ENCODE data around the gene WDR64. TPM values are rescaled to one million over a fixed set of nuclear protein-coding genes. Genes with fewer than 3 reads are reported as not detected.
"Not testable (repeated sequence)": the region's sequence is repeated elsewhere in the genome, so short reads cannot be mapped to it uniquely, and the experiment has no call there.

WDR64 gene
- total and polyA plus RNA-seq, 5 donors: 0.29 to 0.54 TPM; not detected in 3

- Histone ChIP-seq H3K4me1 (ENCODE audit: control insufficient read depth, insufficient read depth, low read length) (no peaks in the 10 kb centered on the region), H3K27ac (ENCODE audit: low read length) (no peak overlapping the region), H3K9me3 (ENCODE audit: control insufficient read depth, low read length) (no peaks in the 10 kb centered on the region), H3K4me3 (ENCODE audit: low read length) (no peak overlapping the region), H3K27me3 (ENCODE audit: control insufficient read depth, insufficient read depth) (no peaks in the 10 kb centered on the region)
- DNase-seq: no peak
- intact Hi-C loops (cut with DNase I): loop anchor here in 1 of 4 donors (10.0 kb wide), 1 partner anchor 211 kb away; no protein-coding TSS in a partner anchor
- no peak for ATAC-seq
These were observed 173.5 kb downstream of the WDR64 start for GRCh38 chr1:241825581-241825980.

DNA sequence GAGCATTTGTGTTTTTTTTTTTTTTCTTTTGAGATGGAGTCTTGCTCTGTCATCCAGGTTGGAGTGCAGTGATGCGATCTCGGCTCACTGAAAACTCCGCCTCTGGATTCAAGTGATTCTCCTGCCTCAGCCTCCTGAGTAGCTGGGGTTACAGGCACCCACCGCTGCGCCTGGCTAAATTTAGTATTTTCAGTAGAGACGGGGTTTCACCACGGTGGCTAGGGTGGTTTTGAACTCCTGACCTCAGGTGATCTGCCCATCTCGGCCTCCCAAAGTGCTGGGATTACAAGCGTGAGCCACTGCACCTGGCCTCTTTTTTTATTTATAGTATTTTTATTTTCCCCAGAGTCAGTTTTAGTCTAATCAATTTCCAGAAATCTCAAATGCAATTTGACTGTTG is 174.5 kb downstream of the WDR64 start:
- not testable (repeated sequence) for H3K27ac ChIP-seq (ENCODE audit: low read length); ATAC-seq; H3K27me3 ChIP-seq (ENCODE audit: control insufficient read depth, insufficient read depth); H3K4me3 ChIP-seq (ENCODE audit: low read length); H3K9me3 ChIP-seq (ENCODE audit: control insufficient read depth, low read length); DNase-seq; H3K4me1 ChIP-seq (ENCODE audit: control insufficient read depth, insufficient read depth, low read length)
- intact Hi-C loops (cut with DNase I): loop anchor here in 1 of 4 donors (10.0 kb wide), 1 partner anchor 212 kb away; no protein-coding TSS in a partner anchor
- WGBS: 93% methylated on average over 9 of the region's 9 CpGs

- peak in 1 of 2 donors; percentile 59 for ATAC-seq
- Histone ChIP-seq H3K27ac (ENCODE audit: low read length) (no peak overlapping the region), H3K4me3 (ENCODE audit: low read length) (no peak overlapping the region), H3K9me3 (ENCODE audit: control insufficient read depth, low read length) (no peaks in the 10 kb centered on the region), H3K4me1 (ENCODE audit: control insufficient read depth, insufficient read depth, low read length) (no peaks in the 10 kb centered on the region), H3K27me3 (ENCODE audit: control insufficient read depth, insufficient read depth) (no peaks in the 10 kb centered on the region)
- WGBS: 58% methylated on average over 2 of the region's 2 CpGs
- intact Hi-C loops (cut with DNase I): loop anchor here in 1 of 4 donors (10.0 kb wide), 1 partner anchor 212 kb away; no protein-coding TSS in a partner anchor
- no peak for DNase-seq
These were observed 175.2 kb downstream of the WDR64 start for GRCh38 chr1:241827264-241827663.

DNA sequence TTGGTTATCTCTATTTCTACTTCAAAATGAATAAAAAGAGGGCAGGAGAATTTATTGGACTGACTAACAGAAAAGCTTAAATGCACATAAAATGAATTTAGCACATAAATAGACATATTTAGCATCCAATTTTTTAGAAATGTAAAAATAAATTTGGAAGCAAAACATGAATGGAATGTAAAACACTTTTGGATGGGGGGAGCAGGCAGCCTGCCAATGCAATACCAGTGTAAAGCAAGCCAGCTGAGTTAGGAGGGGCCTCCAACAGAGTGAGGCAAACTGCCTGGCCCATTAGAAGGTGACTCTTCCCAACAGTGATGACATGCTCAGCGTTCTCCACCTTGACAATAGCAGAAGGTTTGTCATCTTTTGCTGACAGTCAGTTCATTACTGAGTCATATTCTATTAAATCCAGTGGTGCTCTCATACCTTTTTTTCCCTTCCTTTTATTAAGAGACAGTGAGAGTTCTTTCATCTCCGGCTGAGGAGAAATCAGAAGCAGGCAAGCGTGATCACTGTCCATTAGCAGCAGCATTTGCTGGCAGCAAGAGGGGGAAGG is 176.5 kb downstream of the WDR64 start:
- DNase-seq: peak in 1 of 3 donors; percentile 34
- intact Hi-C loops (cut with DNase I): loop anchor here in 1 of 4 donors (10.0 kb wide), 1 partner anchor 214 kb away; no protein-coding TSS in a partner anchor
- H3K27ac ChIP-seq (ENCODE audit: low read length): no peak overlapping the region
- no peaks in the 10 kb centered on the region for H3K4me1 ChIP-seq (ENCODE audit: control insufficient read depth, insufficient read depth, low read length)
- ATAC-seq: no peak
- WGBS: 30% methylated on average over 3 of the region's 3 CpGs
- H3K27me3 ChIP-seq (ENCODE audit: control insufficient read depth, insufficient read depth): no peaks in the 10 kb centered on the region
- H3K9me3 ChIP-seq (ENCODE audit: control insufficient read depth, low read length): no peaks in the 10 kb centered on the region
- H3K4me3 ChIP-seq (ENCODE audit: low read length): no peak overlapping the region

GRCh38 chr1:241829468-241829867 is 177.4 kb downstream of the WDR64 start:
- ATAC-seq: no peak
- H3K4me3 ChIP-seq (ENCODE audit: low read length): no peak overlapping the region
- no peak for DNase-seq
- no peaks in the 10 kb centered on the region for H3K9me3 ChIP-seq (ENCODE audit: control insufficient read depth, low read length)
- intact Hi-C loops (cut with DNase I): loop anchor here in 1 of 4 donors (10.0 kb wide), 1 partner anchor 215 kb away; no protein-coding TSS in a partner anchor
- no peak overlapping the region for H3K27ac ChIP-seq (ENCODE audit: low read length)
- no peaks in the 10 kb centered on the region for H3K27me3 ChIP-seq (ENCODE audit: control insufficient read depth, insufficient read depth)
- no peaks in the 10 kb centered on the region for H3K4me1 ChIP-seq (ENCODE audit: control insufficient read depth, insufficient read depth, low read length)

DNA sequence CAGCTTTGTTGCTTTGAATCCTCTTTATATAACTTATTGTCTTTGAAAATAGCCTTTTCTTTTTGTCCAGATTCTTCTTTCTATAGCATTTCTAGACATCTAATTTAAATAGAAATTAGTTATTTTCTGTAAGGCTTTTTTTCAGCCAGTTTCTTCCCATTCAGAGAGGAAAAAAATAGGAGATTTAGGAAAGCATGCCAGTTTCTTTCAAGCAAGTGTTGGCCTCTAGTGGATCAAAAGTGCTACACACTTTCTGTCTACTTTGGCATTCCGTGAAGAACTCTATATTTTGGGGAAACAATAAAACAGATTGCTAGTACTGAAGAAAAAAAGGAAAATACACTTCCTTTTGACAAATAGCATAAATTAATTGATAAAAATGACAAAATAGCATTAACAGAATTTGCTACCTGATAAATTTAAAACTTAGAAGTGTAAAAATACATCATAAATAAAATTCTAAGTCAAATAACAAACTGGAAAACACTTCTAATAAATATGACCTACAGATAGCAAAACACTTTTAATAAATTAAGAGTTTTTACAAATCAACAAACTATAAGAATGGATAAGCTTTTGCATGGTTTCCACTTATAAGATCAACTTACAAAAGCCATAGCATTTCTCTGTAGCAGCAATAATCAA is 182.8 kb downstream of the WDR64 start:
- intact Hi-C loops (cut with DNase I): loop anchor here in 2 of 4 donors (10.0 kb wide), 2 partner anchors 220 to 310 kb away; no protein-coding TSS in a partner anchor
- no peak for DNase-seq
- 8% methylated on average over 1 of the region's 1 CpG for WGBS
- no peaks in the 10 kb centered on the region for H3K4me1 ChIP-seq (ENCODE audit: control insufficient read depth, insufficient read depth, low read length)
- peak in 1 of 2 donors; percentile 50 for ATAC-seq
- H3K9me3 ChIP-seq (ENCODE audit: control insufficient read depth, low read length): no peaks in the 10 kb centered on the region
- H3K4me3 ChIP-seq (ENCODE audit: low read length): no peak overlapping the region
- H3K27ac ChIP-seq (ENCODE audit: low read length): no peak overlapping the region
- no peaks in the 10 kb centered on the region for H3K27me3 ChIP-seq (ENCODE audit: control insufficient read depth, insufficient read depth)

DNA sequence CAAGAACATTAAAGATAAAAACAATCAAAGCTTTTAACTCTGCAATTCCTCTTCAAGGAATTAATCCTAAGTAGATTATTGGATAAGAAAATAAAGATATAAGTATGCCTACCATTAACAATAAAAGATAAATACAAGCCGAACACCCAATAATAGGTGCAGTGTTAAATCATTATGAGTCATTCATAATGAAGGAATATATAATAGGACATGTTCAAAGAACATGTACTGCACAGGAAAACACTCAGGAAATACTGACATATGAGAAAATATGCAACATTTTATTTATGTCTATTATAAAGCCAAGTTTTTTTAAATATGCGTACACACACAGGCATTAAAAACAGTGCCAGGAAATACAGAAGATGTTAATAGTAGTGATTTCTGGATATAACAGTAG is 184.9 kb downstream of the WDR64 start:
- no peak for DNase-seq
- intact Hi-C loops (cut with DNase I): loop anchor here in 2 of 4 donors (10.0 kb wide), 2 partner anchors 222 to 312 kb away; no protein-coding TSS in a partner anchor

GRCh38 chr1:241837416-241837815 is 185.3 kb downstream of the WDR64 start:
- ATAC-seq: no peak
- Histone ChIP-seq H3K9me3 (ENCODE audit: control insufficient read depth, low read length) (no peaks in the 10 kb centered on the region), H3K4me1 (ENCODE audit: control insufficient read depth, insufficient read depth, low read length) (no peaks in the 10 kb centered on the region), H3K4me3 (ENCODE audit: low read length) (no peak overlapping the region), H3K27me3 (ENCODE audit: control insufficient read depth, insufficient read depth) (no peaks in the 10 kb centered on the region), H3K27ac (ENCODE audit: low read length) (no peak overlapping the region)
- intact Hi-C loops (cut with DNase I): loop anchor here in 2 of 4 donors (10.0 kb wide), 2 partner anchors 223 to 313 kb away; no protein-coding TSS in a partner anchor
- WGBS: 81% methylated on average over 5 of the region's 5 CpGs
- DNase-seq: no peak

More for the DNA sequence above, 184.9 kb downstream of the WDR64 start:
- no peak overlapping the region for H3K27ac ChIP-seq (ENCODE audit: low read length)
- 77% methylated on average over 2 of the region's 2 CpGs for WGBS
- H3K4me3 ChIP-seq (ENCODE audit: low read length): no peak overlapping the region
- H3K27me3 ChIP-seq (ENCODE audit: control insufficient read depth, insufficient read depth): no peaks in the 10 kb centered on the region
- H3K9me3 ChIP-seq (ENCODE audit: control insufficient read depth, low read length): no peaks in the 10 kb centered on the region
- no peak for ATAC-seq
- H3K4me1 ChIP-seq (ENCODE audit: control insufficient read depth, insufficient read depth, low read length): no peaks in the 10 kb centered on the region

- no peak for ATAC-seq
These were observed 185.8 kb downstream of the WDR64 start for GRCh38 chr1:241837901-241838300.

DNA sequence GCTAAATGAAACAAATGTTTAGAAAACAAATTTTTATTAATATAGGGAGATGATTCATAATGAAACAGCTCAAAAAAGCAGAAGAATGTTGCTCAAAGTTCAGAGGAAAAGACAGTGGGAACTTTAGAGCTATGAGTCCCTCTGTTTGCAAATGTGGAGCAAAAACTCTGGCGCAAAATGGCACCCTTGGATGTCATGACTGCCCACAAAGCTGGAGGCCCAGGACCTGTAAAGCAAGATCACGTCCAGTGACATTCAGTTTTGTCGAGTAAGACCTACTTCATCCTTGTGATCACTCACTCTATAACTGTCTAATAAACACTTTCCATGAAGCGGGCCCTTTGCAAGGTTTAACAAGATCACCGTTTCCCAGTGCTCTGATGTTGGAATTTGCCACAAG is 186.8 kb downstream of the WDR64 start:
- H3K4me3 ChIP-seq (ENCODE audit: low read length): no peak overlapping the region
- no peaks in the 10 kb centered on the region for H3K9me3 ChIP-seq (ENCODE audit: control insufficient read depth, low read length)
- H3K4me1 ChIP-seq (ENCODE audit: control insufficient read depth, insufficient read depth, low read length): no peaks in the 10 kb centered on the region
- intact Hi-C loops (cut with DNase I): loop anchor here in 2 of 4 donors (10.0 kb wide), 2 partner anchors 224 to 314 kb away; no protein-coding TSS in a partner anchor
- H3K27me3 ChIP-seq (ENCODE audit: control insufficient read depth, insufficient read depth): no peaks in the 10 kb centered on the region
- ATAC-seq: no peak
- no peak overlapping the region for H3K27ac ChIP-seq (ENCODE audit: low read length)
- no peak for DNase-seq
- 96% methylated on average over 5 of the region's 5 CpGs for WGBS

More at GRCh38 chr1:241837901-241838300, 185.8 kb downstream of the WDR64 start:
- H3K9me3 ChIP-seq (ENCODE audit: control insufficient read depth, low read length): no peaks in the 10 kb centered on the region
- intact Hi-C loops (cut with DNase I): loop anchor here in 2 of 4 donors (10.0 kb wide), 2 partner anchors 223 to 313 kb away; no protein-coding TSS in a partner anchor
- H3K4me1 ChIP-seq (ENCODE audit: control insufficient read depth, insufficient read depth, low read length): no peaks in the 10 kb centered on the region
- no peak overlapping the region for H3K4me3 ChIP-seq (ENCODE audit: low read length)
- H3K27ac ChIP-seq (ENCODE audit: low read length): no peak overlapping the region
- no peaks in the 10 kb centered on the region for H3K27me3 ChIP-seq (ENCODE audit: control insufficient read depth, insufficient read depth)
- 73% methylated on average over 4 of the region's 4 CpGs for WGBS
- DNase-seq: no peak

- ATAC-seq (no peak), DNase-seq (no peak)
- intact Hi-C loops (cut with DNase I): loop anchor here in 2 of 4 donors (10.0 kb wide), 2 partner anchors 225 to 315 kb away; no protein-coding TSS in a partner anchor
- Histone ChIP-seq H3K4me1 (ENCODE audit: control insufficient read depth, insufficient read depth, low read length) (no peaks in the 10 kb centered on the region), H3K27ac (ENCODE audit: low read length) (no peak overlapping the region), H3K9me3 (ENCODE audit: control insufficient read depth, low read length) (no peaks in the 10 kb centered on the region), H3K4me3 (ENCODE audit: low read length) (no peak overlapping the region), H3K27me3 (ENCODE audit: control insufficient read depth, insufficient read depth) (no peaks in the 10 kb centered on the region)
- 81% methylated on average over 6 of the region's 6 CpGs for WGBS
These were observed 187.4 kb downstream of the WDR64 start for GRCh38 chr1:241839369-241839979.

Measured in right cardiac atrium (tissue), 5 donors.